RKO (cell line): Measurements from ENCODE around the gene UNC119B.
"Not testable (repeated sequence)": the region's sequence is repeated elsewhere in the genome, so short reads cannot be mapped to it uniquely, and the experiment has no call there.

ENCODE experiments used
- DNase-seq: peaks from one replicate; pipeline ENCODE4 v3.0.0-alpha.2; 2016; ENCODE audit warnings: low spot score

The UNC119B gene

GRCh38 chr12:120719496-120720233 lies 9.4 kb downstream of the UNC119B start:
- no peak for DNase-seq

- DNase-seq = peak; percentile 57
These were observed 10.2 kb downstream of the UNC119B start for GRCh38 chr12:120720234-120720986.

- no peak for DNase-seq
These were observed 10.9 kb downstream of the UNC119B start for GRCh38 chr12:120720987-120721801.

GRCh38 chr12:120721866-120722265 lies 11.6 kb downstream of the UNC119B start:
- DNase-seq = no peak

- DNase-seq = no peak
These were observed 12.5 kb downstream of the UNC119B start for GRCh38 chr12:120722784-120723183.

- no peak for DNase-seq
These were observed 14.5 kb downstream of the UNC119B start for GRCh38 chr12:120724720-120725119.

- no peak for DNase-seq
These were observed 14.9 kb downstream of the UNC119B start for GRCh38 chr12:120725151-120725658.

GRCh38 chr12:120725659-120726509 lies 15.6 kb downstream of the UNC119B start, which contains the start of gene ACADS:
Gene ACADS, plus strand, starts transcription at chr12:120725826. Its CDS starts 60 bp downstream, at chr12:120725886.
- peak; percentile 88 for DNase-seq

GRCh38 chr12:120726510-120726793 lies 16.2 kb downstream of the UNC119B start:
- no peak for DNase-seq

- DNase-seq = no peak
These were observed 16.7 kb downstream of the UNC119B start for GRCh38 chr12:120726961-120727360.

- DNase-seq = not testable (repeated sequence)
These were observed 21.9 kb downstream of the UNC119B start for GRCh38 chr12:120732198-120732597.

- DNase-seq = no peak
These were observed 23.3 kb downstream of the UNC119B start for GRCh38 chr12:120733574-120733973.

GRCh38 chr12:120734210-120734609 lies 24.0 kb downstream of the UNC119B start:
- no peak for DNase-seq

GRCh38 chr12:120735181-120735580 lies 24.9 kb downstream of the UNC119B start:
- DNase-seq = no peak

- DNase-seq = no peak
These were observed 26.4 kb downstream of the UNC119B start for GRCh38 chr12:120736404-120737331.

GRCh38 chr12:120737557-120738251 lies 27.4 kb downstream of the UNC119B start:
- no peak for DNase-seq

- DNase-seq = no peak
These were observed 28.2 kb downstream of the UNC119B start for GRCh38 chr12:120738252-120739030.

- DNase-seq = no peak
These were observed 28.9 kb downstream of the UNC119B start for GRCh38 chr12:120739031-120739762.
